NCI-H82 treated with DMSO at 0.1 percent for 48 hours (cell line): ENCODE measurements around the gene BRMS1.
A peak's percentile ranks its signal among the peaks of the same experiment; 100 is the strongest.

Experiments used
- DNase-seq: peaks from one replicate; lab custom pipeline; 2025; ENCODE audit not compliant: unreplicated experiment; lab: John Stamatoyannopoulos, UW

Gene BRMS1

GRCh38 chr11:66338276-66339161 lies 6.4 kb downstream of the BRMS1 start:
- no peak for DNase-seq

DNA sequence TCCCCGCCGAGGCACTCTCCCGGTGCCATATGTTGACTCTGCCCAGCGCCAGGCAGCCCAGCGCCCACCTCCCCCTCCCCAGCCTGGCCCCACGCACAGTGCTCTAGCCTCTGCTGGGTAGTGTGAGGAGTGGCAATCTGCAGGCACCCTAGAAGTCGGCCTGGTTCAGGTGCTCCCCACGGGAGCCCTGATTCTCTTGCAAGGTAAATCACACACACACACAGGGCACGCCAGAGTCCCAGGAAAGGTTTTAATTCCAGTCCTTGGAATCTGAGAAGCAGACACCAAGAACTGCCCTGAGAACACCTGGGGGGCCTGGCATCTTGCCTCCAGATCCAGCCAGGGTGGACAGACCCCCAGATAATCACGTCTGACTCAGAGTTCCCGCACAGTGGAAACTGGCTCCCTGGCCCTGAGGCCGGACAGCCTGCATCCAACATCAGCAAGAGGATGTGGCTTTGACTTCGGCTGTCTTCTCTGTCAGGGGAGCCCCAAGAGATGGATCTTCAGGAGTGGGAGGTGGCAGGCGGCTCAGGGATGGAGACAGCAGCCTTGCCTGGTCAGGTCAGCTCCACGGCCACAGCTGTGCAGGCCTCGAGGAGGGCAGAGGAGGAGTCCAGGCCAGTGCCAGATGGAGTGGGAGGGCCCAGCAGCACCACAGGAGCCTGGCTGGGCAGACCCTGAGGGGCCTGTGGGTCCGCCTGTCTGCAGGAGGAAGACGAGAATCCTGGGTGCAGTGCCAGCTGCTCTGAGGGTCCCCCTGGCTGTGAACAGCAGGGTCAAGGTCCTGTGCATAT lies 7.6 kb downstream of the BRMS1 start:
- no peak for DNase-seq

GRCh38 chr11:66336234-66337102 lies 8.4 kb downstream of the BRMS1 start, which contains the start of gene RIN1:
TSS of gene RIN1 (minus strand) at chr11:66336434. CDS start at chr11:66336402, 32 bp downstream.
- DNase-seq, result no peak

- no peak for DNase-seq
These were observed 9.2 kb downstream of the BRMS1 start for GRCh38 chr11:66335531-66336233.

- DNase-seq, result no peak
These were observed 10.1 kb downstream of the BRMS1 start for GRCh38 chr11:66334605-66335442.

- no peak for DNase-seq
These were observed 10.9 kb downstream of the BRMS1 start for GRCh38 chr11:66333896-66334604.

DNA sequence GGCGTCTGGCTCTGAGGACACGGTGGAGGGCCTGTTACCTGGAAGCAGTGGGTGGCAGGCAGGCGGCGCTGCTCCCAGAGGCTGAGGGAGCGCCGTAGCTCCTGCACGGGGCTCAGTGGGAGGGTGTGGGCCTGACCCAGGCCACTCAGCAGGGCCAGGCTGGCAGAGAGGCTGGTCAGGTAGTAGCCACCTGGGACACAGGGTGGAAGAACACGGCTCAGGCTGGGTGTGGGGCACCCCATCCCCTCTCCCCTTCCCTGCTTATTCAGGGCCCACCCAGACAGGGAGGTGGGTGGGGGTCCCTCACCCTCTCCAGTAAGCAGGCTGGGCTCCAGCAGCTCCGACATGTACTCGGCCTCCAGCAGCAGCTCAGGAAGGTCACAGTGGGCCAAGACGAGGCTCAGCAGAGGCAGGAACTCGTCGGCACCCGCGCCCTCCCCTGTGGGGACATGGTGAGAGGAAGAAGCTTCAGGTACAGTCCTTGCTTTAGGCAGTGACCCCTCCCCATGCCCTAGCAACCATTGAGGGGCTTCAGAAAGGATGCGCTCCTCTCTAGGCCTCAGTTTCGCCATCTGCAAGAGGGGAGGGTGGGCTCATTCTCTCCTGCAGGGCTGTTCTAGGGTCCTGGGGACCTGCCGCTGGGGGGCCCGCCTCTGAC lies 11.6 kb downstream of the BRMS1 start:
- DNase-seq, result no peak

DNA sequence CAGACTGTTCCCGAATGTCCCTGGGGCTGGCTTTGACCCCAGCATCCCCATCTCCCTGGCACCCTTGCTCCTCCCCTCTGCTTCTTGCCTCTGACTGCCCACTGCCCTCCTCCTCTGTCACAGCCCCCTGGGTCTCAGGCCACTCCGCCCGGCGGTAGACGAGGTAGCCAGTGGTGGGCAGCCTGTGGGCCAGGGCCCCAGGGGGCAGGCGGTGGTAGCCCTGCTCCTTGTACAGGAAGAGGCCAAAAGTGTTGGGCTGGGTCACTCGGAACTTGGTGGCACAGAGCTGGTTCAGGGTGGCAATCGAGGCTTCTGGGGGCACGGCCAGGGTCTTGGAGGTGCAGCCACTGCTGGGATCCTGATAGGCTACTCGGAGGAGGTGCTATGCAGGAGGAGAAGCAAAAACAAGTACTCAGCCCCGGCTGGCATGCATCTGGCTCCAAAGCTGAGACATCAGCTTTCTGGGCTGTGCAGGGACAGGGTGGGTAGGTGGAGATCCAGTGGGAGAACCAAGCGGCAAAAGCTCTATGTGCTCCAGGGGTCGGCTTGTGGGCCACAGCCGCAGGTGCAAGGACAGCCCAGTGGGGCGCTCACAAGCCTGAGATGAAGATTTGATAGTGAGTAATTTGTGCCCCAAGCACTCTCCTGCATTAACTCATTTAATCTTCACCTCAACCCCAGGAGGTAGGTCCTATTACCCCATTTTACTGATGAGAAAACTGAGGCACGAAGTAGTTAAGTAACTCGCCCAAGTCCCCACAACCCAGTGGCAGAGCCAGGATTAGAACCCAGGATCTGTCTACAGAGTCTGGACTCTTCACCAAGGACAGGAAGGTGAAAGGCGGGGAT lies 12.3 kb downstream of the BRMS1 start:
- DNase-seq, result no peak

DNA sequence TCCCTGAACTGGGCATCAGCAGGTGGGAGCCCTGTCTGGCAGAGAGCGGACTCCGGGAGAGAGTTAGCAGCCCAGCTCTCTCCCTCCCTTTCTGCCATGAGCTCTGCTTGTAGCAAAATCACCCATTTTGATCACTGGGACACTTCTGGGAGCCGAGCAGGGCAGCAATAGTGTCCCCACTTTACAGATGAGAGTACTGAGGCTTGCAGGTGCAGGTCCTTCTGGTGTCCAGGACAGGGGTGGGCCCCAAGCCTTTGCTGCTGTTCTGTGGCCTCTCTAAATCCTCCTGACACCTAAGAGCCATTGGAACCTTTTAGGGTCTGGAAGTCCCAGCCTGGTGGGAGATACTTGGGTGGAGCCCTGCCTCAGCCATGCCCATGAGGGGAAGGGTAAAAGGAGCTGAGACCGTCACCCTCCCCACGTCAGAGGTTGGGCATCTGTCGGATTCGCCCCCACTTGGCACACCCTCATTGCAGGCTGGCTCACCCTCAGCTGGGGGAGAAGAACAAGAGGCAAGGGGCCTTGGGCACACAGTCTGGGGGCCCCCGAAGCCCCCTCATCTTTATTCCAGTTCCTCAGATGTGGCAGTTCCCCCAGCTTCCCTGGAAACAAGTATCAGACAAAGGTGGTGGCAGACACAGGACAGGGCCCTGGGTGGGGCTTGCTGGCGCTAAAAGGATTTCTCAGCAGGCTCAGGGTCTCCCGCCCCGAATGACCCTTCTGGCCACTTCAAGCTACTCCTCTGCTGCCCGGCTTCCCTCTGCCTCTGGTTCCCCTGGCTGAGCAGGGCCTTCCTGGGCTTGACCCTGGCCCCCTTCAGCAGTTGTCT lies 13.1 kb downstream of the BRMS1 start:
- DNase-seq, result no peak

DNA sequence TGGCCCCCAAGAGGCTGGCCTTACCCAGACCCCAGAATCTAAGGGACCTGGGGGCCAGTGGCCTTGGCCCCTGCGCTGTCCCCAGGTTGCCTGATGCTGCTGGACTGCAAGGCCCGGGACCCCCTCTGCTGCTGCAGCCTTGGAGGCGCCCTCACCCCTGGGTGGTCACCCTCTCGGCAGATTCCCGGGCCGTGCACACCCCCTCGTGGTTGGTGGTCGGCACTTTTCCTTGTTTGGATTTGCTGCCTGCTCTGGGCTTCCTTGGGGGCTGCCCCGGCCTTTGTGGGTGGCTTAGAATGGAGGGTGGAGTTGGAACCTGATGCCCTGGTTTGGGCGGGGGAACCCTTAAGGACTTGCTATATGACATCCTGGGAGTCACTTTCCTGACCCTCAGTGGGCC lies 14.0 kb downstream of the BRMS1 start:
- DNase-seq, result no peak

DNA sequence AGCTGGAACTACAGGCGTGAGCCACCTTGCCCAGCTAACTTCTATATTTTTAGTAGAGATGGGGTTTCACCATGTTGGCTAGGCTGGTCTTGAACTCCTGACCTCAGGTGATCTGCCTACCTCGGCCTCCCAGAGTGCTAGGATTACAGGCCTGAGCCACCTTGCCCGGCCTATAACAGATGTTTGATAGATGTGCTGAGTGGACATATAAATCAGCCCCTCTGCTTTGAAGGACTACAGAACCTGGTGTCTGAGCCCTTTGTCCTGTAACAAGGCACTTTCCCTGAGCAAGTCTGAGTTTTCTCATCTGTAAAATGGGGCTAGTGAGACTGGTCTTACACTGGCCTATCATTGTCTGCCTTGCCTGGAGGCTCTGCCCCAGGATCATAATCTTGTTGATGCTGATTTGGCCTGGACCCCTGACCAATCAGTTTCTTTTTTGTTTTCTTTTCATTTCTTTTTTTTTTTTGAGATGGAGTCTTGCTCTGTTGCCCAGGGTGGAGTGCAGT lies 15.7 kb downstream of the BRMS1 start:
- no peak for DNase-seq

GRCh38 chr11:66328302-66329144 lies 16.4 kb downstream of the BRMS1 start:
- peak; percentile 44 for DNase-seq

DNA sequence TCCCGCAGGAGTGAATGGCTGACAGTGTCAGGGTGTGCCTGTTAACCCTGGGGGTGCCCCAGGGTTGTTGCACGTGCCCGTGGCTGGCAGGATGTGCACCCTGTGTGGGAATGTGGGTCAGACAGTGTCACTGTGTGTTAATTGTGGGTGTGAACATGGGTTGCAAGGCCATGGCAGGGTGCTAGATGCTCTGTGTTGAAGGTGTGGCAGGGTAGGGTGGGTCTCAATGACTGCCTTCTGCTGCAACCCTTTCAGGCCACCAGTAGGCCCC lies 16.9 kb downstream of the BRMS1 start:
- DNase-seq, result no peak

GRCh38 chr11:66327171-66328030 lies 17.5 kb downstream of the BRMS1 start:
- no peak for DNase-seq
